Adrenal gland (tissue), 12 donors: ENCODE data around the gene APBB2. TPM values are rescaled to one million over a fixed set of nuclear protein-coding genes. Genes with fewer than 3 reads are reported as not detected.

ENCODE experiments used
- DNase-seq, 7 donors: peaks; one replicate each; pipeline ENCODE4 v3.0.0-alpha.2; 2019 to 2020
- H3K27ac ChIP-seq, 5 donors: fragments of 200-600 bp; sonication (generic) in 4 of 5; 1 replicate in 3 of 5; 2 replicates in 2 of 5; pipeline versions ENCODE4 v1.5.1 to v1.8.0; 2016 to 2020; ENCODE audit warnings: mild to moderate bottlenecking in 1 of 5
- H3K27me3 ChIP-seq: fragments of 200-600 bp; 2 replicates; pipeline ENCODE4 v1.8.0; 2021
- H3K36me3 ChIP-seq, 2 donors: fragments of 200-600 bp; replicated peaks in 1 of 2; 1 replicate in 1 of 2; 2 replicates in 1 of 2; pipeline versions ENCODE4 v1.5.1 to v1.8.0; 2018 to 2022
- H3K4me1 ChIP-seq, 2 donors: fragments of 200-600 bp; replicated peaks in 1 of 2; 1 replicate in 1 of 2; 2 replicates in 1 of 2; pipeline versions ENCODE4 v1.5.1 to v1.8.0; 2018 to 2021
- H3K4me3 ChIP-seq, 4 donors: fragments of 200-600 bp; sonication (generic) in 3 of 4; one replicate each; pipeline ENCODE4 v1.5.1; 2016 to 2018
- H3K9me3 ChIP-seq, 3 donors: fragments of 200-600 bp; sonication (generic) in 1 of 3; replicated peaks in 1 of 3; 1 replicate in 2 of 3; 2 replicates in 1 of 3; pipeline versions ENCODE4 v1.5.1 to v1.8.0; 2016 to 2021
- POLR2A ChIP-seq, 2 donors: fragments of 450-650 bp; IDR thresholded peaks; one replicate each; pipeline ENCODE4 v1.6.1; 2017; ENCODE audit warnings: antibody characterized with exemption in 2 of 2, mild to moderate bottlenecking in 2 of 2, moderate library complexity in 1 of 2
- WGBS, 4 donors: extraction: QIAGEN DNeasy Blood & Tissue Kit in 2 of 4; methylation state at CpG; one replicate each; pipeline versions ENCODE4 v1.1.5 to v1.1.7; 2013 to 2017; 5-methylcytosine and 5-hydroxymethylcytosine counted together
- intact Hi-C, 2 donors: fragments of 100-400 bp; cut with DNase I; formaldehyde crosslinking; loops; one replicate each; pipeline versions ENCODE4 v1.14.1 to v1.15.0; 2022 to 2023
- polyA plus RNA-seq, 3 donors: library from polyadenylated mRNA; stranded (reverse); fragments of 200-250 nt in 2 of 3; fragments of 350-450 nt in 1 of 3; fragmentation: Illumina TruSeq in 1 of 3; extraction: RNeasy Lipid Tissue Mini Kit (QIAGEN cat#74804) in 1 of 3; gene quantifications; one replicate each; pipeline ENCODE4 v1.2.3, GENCODE V29; 2013 to 2014
- total RNA-seq, 9 donors: library from RNA; depleted of rRNA in 4 of 9; stranded (reverse); fragments of >200 nt in 4 of 9; fragments of 120-200 nt in 1 of 9; fragmentation: NEBNext Ultra II Directional in 1 of 9; extraction: Animal tissue kit (Norgen Biotek cat#: 25700) in 1 of 9; gene quantifications; one replicate each; pipeline versions ENCODE4 v1.1.0 to v1.2.4, GENCODE V29; 2013 to 2023
- TF ChIP-seq, protein P1 (sequence below), 6 experiments: fragments of 450-650 bp in 4 of 6; fragments of 200-600 bp in 2 of 6; sonication (generic) in 1 of 6; IDR thresholded peaks; 1 replicate in 5 of 6; 2 replicates in 1 of 6; pipeline versions ENCODE4 v1.5.1 to v1.8.0; 2016 to 2021; ENCODE audit warnings: antibody characterized with exemption in 6 of 6, mild to moderate bottlenecking in 2 of 6, moderate library complexity in 1 of 6
- donor health status: healthy with polysubstance abuse.
- donor health status: Bipolar disorder and iron deficiency.
- donor health status: DM: yes; HTN: yes; CAD: no.
- donor health status: DM: no; HTN: no; CAD: no.
- donor health status: DM: no; HTN: no; CAD: no.
- donor health status: DM: yes; HTN: yes; CAD: no.

APBB2 gene
- total and polyA plus RNA-seq, 12 donors = 12.4 to 135 (median 39.7) TPM

DNA sequence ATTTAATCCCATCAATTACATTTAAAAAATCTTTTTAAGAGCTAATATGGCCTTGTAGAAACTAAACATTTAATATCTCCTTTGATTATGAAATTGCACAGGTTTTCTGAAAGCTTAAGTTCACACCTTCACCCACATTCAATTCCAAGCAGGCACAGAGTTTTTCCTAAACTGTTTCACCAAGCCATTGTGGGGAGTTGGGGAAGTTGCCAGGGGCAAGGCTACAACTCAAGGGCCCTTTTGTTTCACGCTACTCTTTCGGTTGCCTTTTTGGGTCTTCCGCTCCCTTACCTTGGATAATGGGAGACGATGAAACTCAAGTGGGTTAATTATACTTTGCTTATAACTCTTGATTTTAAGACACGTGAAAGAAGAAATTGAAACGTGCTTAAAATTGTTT lies 33.3 kb downstream of the APBB2 start:
- intact Hi-C loops = no loop called here
- TF ChIP-seq, protein P1, sequence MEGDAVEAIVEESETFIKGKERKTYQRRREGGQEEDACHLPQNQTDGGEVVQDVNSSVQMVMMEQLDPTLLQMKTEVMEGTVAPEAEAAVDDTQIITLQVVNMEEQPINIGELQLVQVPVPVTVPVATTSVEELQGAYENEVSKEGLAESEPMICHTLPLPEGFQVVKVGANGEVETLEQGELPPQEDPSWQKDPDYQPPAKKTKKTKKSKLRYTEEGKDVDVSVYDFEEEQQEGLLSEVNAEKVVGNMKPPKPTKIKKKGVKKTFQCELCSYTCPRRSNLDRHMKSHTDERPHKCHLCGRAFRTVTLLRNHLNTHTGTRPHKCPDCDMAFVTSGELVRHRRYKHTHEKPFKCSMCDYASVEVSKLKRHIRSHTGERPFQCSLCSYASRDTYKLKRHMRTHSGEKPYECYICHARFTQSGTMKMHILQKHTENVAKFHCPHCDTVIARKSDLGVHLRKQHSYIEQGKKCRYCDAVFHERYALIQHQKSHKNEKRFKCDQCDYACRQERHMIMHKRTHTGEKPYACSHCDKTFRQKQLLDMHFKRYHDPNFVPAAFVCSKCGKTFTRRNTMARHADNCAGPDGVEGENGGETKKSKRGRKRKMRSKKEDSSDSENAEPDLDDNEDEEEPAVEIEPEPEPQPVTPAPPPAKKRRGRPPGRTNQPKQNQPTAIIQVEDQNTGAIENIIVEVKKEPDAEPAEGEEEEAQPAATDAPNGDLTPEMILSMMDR (IDR thresholded peaks at IDR 0.05) = no peak
- no peak for TF ChIP-seq POLR2A (IDR thresholded peaks at IDR 0.05)
- 87 to 97% (median 95%) methylated on average over 6 of the region's 6 CpGs for WGBS, 4 donors
- H3K27me3 ChIP-seq = no peaks in the 10 kb centered on the region
- peaks cover 30 to 52% of the 10 kb centered on the region in 2 donors for H3K4me1 ChIP-seq
- no peak overlapping the region for H3K4me3 ChIP-seq
- no peak for DNase-seq
- H3K36me3 ChIP-seq = no peaks in the 10 kb centered on the region
- no peaks in the 10 kb centered on the region for H3K9me3 ChIP-seq
- no peak overlapping the region for H3K27ac ChIP-seq

GRCh38 chr4:41179498-41180195 lies 34.7 kb downstream of the APBB2 start:
- Histone ChIP-seq H3K9me3 (no peaks in the 10 kb centered on the region), H3K4me3 (no peak overlapping the region), H3K27ac (no peak overlapping the region), H3K27me3 (no peaks in the 10 kb centered on the region), H3K4me1 (peaks cover 30 to 44% of the 10 kb centered on the region in 2 donors), H3K36me3 (no peaks in the 10 kb centered on the region)
- TF ChIP-seq, protein P1 (IDR thresholded peaks at IDR 0.05) = no peak
- no peak for TF ChIP-seq POLR2A (IDR thresholded peaks at IDR 0.05)
- 48 to 59% (median 50%) methylated on average over 4 of the region's 4 CpGs for WGBS, 4 donors
- no peak for DNase-seq
- intact Hi-C loops = no loop called here

GRCh38 chr4:41178372-41179370 lies 35.7 kb downstream of the APBB2 start:
- H3K27ac ChIP-seq = peak overlapping the region in 1 of 5 donors; percentile 20
- WGBS, 4 donors = 55 to 79% (median 60%) methylated on average over 7 of the region's 7 CpGs
- intact Hi-C loops = no loop called here

DNA sequence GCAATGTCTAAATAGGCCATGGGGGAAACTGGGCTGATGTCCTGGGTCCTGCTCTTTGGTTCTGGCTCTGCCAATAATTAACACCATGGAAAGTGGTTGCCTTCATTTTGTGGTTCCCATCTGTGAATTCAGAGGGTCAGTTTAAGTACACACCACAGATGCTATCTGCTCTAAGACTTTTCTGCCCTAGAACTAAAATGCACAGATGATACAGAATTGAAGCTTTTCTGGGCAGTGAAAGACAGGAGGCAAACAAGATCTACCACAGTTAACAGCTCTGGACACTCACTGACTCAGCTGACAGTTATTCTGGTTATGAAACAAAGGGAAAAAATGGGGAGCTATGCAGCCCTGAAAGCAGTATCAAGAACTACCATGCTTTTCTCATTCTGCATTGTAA lies 37.3 kb downstream of the APBB2 start:
- intact Hi-C loops = no loop called here
- no peaks in the 10 kb centered on the region for H3K27me3 ChIP-seq
- DNase-seq = no peak
- TF ChIP-seq, protein P1 (IDR thresholded peaks at IDR 0.05) = peak in 1 of 6 experiments; percentile 11
- no peak for TF ChIP-seq POLR2A (IDR thresholded peaks at IDR 0.05)
- no peaks in the 10 kb centered on the region for H3K9me3 ChIP-seq
- H3K27ac ChIP-seq = peak overlapping the region in 1 of 5 donors; percentile 9
- H3K4me1 ChIP-seq = peaks cover 30 to 44% of the 10 kb centered on the region in 2 donors
- no peaks in the 10 kb centered on the region for H3K36me3 ChIP-seq
- H3K4me3 ChIP-seq = no peak overlapping the region

More at GRCh38 chr4:41178372-41179370, 35.7 kb downstream of the APBB2 start:
- TF ChIP-seq, protein P1 (IDR thresholded peaks at IDR 0.05) = no peak
- TF ChIP-seq POLR2A (IDR thresholded peaks at IDR 0.05) = no peak
- Histone ChIP-seq H3K36me3 (no peaks in the 10 kb centered on the region), H3K4me1 (peaks cover 30 to 44% of the 10 kb centered on the region in 2 donors), H3K27me3 (no peaks in the 10 kb centered on the region), H3K4me3 (no peak overlapping the region), H3K9me3 (no peaks in the 10 kb centered on the region)
- DNase-seq = peak in 2 of 7 donors; percentile 22 to 46
